Measurements from ENCODE around the gene HIF3A. TPM values are rescaled to one million over a fixed set of nuclear protein-coding genes. Genes with fewer than 3 reads are reported as not detected.

HIF3A gene
- total RNA-seq, 1 experiment from 2014 or later: 0.98 TPM

DNA sequence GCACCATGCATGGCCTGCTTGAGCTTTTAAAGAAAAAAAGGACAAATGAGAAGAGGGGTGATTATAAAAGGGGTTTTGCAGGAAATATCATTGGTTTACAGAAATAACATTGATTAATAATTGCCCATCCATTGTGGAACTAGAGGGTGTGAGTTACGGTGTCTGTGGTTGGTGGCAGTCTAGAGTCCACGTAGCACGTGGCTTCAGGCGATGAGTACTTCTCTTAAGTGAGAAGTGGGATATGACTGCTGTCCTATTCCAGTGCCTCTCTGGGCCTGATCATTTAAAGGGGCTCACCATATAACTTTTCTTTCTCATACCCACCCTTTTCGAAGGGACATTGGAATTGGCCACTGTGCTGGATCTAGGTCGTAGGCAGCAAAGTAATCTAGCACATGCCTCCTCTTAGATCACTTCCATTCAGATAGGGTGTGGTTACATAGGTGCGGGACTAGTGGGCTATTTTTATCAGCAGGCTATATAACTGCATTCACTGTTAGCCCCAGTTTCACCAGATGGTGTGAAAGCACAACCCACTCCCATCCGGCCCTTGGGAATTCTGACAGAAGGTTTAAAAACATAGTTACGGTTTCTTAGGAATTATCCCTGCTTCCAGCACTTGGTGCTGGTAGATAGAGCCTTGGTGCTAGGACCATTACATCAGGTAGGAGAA is 69.9 kb downstream of the HIF3A start:
- no peak overlapping the region for H3K4me2 ChIP-seq (ENCODE audit: low read length)
- DNase-seq (ENCODE audit: low read depth, low spot score) (no peak), ATAC-seq (no peak)
- peaks cover 86% of the 10 kb centered on the region for H3K79me2 ChIP-seq (ENCODE audit: insufficient read depth, low read length)
- no peaks in the 10 kb centered on the region for H3K9me3 ChIP-seq (ENCODE audit: control insufficient read depth in 1 of 2, insufficient read depth in 1 of 2, low read depth in 1 of 2, low read length in 2 of 2)
- no peaks in the 10 kb centered on the region for H3K9me2 ChIP-seq (ENCODE audit: insufficient read depth)
- H3K27me3 ChIP-seq (ENCODE audit: insufficient read depth, low read length): no peaks in the 10 kb centered on the region
- POLR2A ChIA-PET: no interaction called here
- BruUV-seq (replicated peaks): no TSS peak
- H3K4me3 ChIP-seq (replicated peaks in 1 of 2; ENCODE audit: low read depth in 1 of 2, low read length in 2 of 2): no peak overlapping the region
- H2AFZ ChIP-seq (ENCODE audit: low read depth, low read length, poor library complexity, severe bottlenecking): no peak overlapping the region
- H4K20me1 ChIP-seq (ENCODE audit: insufficient read depth): no peaks in the 10 kb centered on the region
- RAD21 ChIA-PET (ENCODE audit: low non-redundant PET in 1 of 2, low total read pairs in 2 of 2, uncharacterized antibody in 2 of 2, unreplicated experiment in 2 of 2): no interaction called here
- H3K27ac ChIP-seq (ENCODE audit: low read depth, low read length): no peak overlapping the region
- intact Hi-C loops (cut with micrococcal nuclease): no loop called here
- peaks cover 1 to 8% of the 10 kb centered on the region in 2 experiments; a peak in 3 of 4 replicates for H3K4me1 ChIP-seq (ENCODE audit: control insufficient read depth in 1 of 2, insufficient read depth in 2 of 2, low read length in 2 of 2)
- H3K36me3 ChIP-seq (ENCODE audit: control insufficient read depth in 1 of 2, insufficient read depth in 2 of 2, low read length in 2 of 2): peaks cover 10 to 11% of the 10 kb centered on the region in 2 experiments
- no peak overlapping the region for H3K9ac ChIP-seq (ENCODE audit: low read length)
- CTCF ChIA-PET: no interaction called here
- TF ChIP-seq SIN3A (IDR thresholded peaks at IDR 0.05; ENCODE audit: low read depth) (no peak), ZFX (IDR thresholded peaks at IDR 0.05) (no peak)

- Histone ChIP-seq H3K79me2 (ENCODE audit: insufficient read depth, low read length) (peaks cover 86% of the 10 kb centered on the region), H3K4me2 (ENCODE audit: low read length) (no peak overlapping the region), H3K9me2 (ENCODE audit: insufficient read depth) (no peaks in the 10 kb centered on the region), H4K20me1 (ENCODE audit: insufficient read depth) (no peaks in the 10 kb centered on the region), H3K9ac (ENCODE audit: low read length) (no peak overlapping the region), H3K27me3 (ENCODE audit: insufficient read depth, low read length) (no peaks in the 10 kb centered on the region), H3K9me3 (ENCODE audit: control insufficient read depth in 1 of 2, insufficient read depth in 1 of 2, low read depth in 1 of 2, low read length in 2 of 2) (no peaks in the 10 kb centered on the region), H3K27ac (ENCODE audit: low read depth, low read length) (no peak overlapping the region), H3K36me3 (ENCODE audit: control insufficient read depth in 1 of 2, insufficient read depth in 2 of 2, low read length in 2 of 2) (peaks cover 10 to 11% of the 10 kb centered on the region in 2 experiments), H2AFZ (ENCODE audit: low read depth, low read length, poor library complexity, severe bottlenecking) (no peak overlapping the region), H3K4me1 (ENCODE audit: control insufficient read depth in 1 of 2, insufficient read depth in 2 of 2, low read length in 2 of 2) (peaks cover 6 to 15% of the 10 kb centered on the region in 2 experiments; a peak in 3 of 4 replicates), H3K4me3 (replicated peaks in 1 of 2; ENCODE audit: low read depth in 1 of 2, low read length in 2 of 2) (no peak overlapping the region)
- no peak for ATAC-seq
- intact Hi-C loops (cut with micrococcal nuclease): no loop called here
- CTCF ChIA-PET: no interaction called here
- TF ChIP-seq JUND (IDR thresholded peaks at IDR 0.05) (no peak), CBX3 (IDR thresholded peaks at IDR 0.05; ENCODE audit: low read depth) (no peak), SIN3A (IDR thresholded peaks at IDR 0.05; ENCODE audit: low read depth) (no peak), YY1 (IDR thresholded peaks at IDR 0.05; ENCODE audit: extremely low read depth, insufficient replicate concordance, low read depth, low read length) (no peak), ZNF274 (IDR thresholded peaks at IDR 0.05; ENCODE audit: low read depth, low read length) (no peak), MAX (IDR thresholded peaks at IDR 0.05) (no peak), ATF3 (IDR thresholded peaks at IDR 0.05) (no peak), SRF (IDR thresholded peaks at IDR 0.05; ENCODE audit: low read depth) (no peak), REST (IDR thresholded peaks at IDR 0.05; ENCODE audit: low read depth) (no peak), POLR2A (IDR thresholded peaks at IDR 0.05; ENCODE audit: borderline replicate concordance, extremely low read depth, insufficient read depth, insufficient read length) (no peak), ZFX (IDR thresholded peaks at IDR 0.05) (no peak), EZH2 (IDR thresholded peaks at IDR 0.05) (no peak)
- no peak for DNase-seq (ENCODE audit: low read depth, low spot score)
- no TSS peak for BruUV-seq (replicated peaks)
- RAD21 ChIA-PET (ENCODE audit: low non-redundant PET in 1 of 2, low total read pairs in 2 of 2, uncharacterized antibody in 2 of 2, unreplicated experiment in 2 of 2): no interaction called here
- POLR2A ChIA-PET: no interaction called here
These were observed 70.6 kb downstream of the HIF3A start for GRCh38 chr19:46367426-46367825.

All from HCT116 (cell line).